GM12865 (cell line): ENCODE data around the gene DEPDC1.

Experiments used
- DNase-seq: peaks from one replicate; pipeline ENCODE4 v3.0.0; 2010; ENCODE audit warnings: low read depth
- H3K4me3 ChIP-seq: 2 replicates; pipeline ENCODE4 v1.5.1; 2011; ENCODE audit warnings: mild to moderate bottlenecking, low read depth, low read length, control low read depth
- CTCF ChIP-seq: IDR thresholded peaks from 2 replicates; pipeline ENCODE4 v1.5.1; 2011; ENCODE audit warnings: low read length, control low read depth, low read depth, inconsistent platforms; ENCODE audit not compliant: insufficient read depth; ENCODE audit errors: missing control alignments

DEPDC1 gene

GRCh38 chr1:68521286-68521685, 24.4 kb upstream of the DEPDC1 start:
- TF ChIP-seq CTCF, result no peak
- no peak for DNase-seq
- H3K4me3 ChIP-seq, result no peak overlapping the region

- no peak for TF ChIP-seq CTCF
- H3K4me3 ChIP-seq, result no peak overlapping the region
- no peak for DNase-seq
These were observed 19.2 kb upstream of the DEPDC1 start for GRCh38 chr1:68516066-68516465.

- DNase-seq, result no peak
- no peak for TF ChIP-seq CTCF
- H3K4me3 ChIP-seq, result no peak overlapping the region
These were observed 14.4 kb upstream of the DEPDC1 start for GRCh38 chr1:68511254-68511653.

- no peak for DNase-seq
- no peak for TF ChIP-seq CTCF
- no peak overlapping the region for H3K4me3 ChIP-seq
These were observed 9.5 kb upstream of the DEPDC1 start for GRCh38 chr1:68506386-68506785.

GRCh38 chr1:68503085-68503484, 6.2 kb upstream of the DEPDC1 start:
- TF ChIP-seq CTCF, result no peak
- H3K4me3 ChIP-seq, result no peak overlapping the region
- DNase-seq, result no peak

- no peak for TF ChIP-seq CTCF
- no peak for DNase-seq
- H3K4me3 ChIP-seq, result peak overlapping the region; percentile 85
These were observed 446 bp upstream of the DEPDC1 start for GRCh38 chr1:68497358-68497698.

GRCh38 chr1:68495968-68496679, 758 bp downstream of the DEPDC1 start:
- H3K4me3 ChIP-seq, result peak overlapping the region; percentile 85
- peak; percentile 28 for DNase-seq
- no peak for TF ChIP-seq CTCF
